GM12878 (cell line): ENCODE data around the gene KRTAP10-6. TPM values are rescaled to one million over a fixed set of nuclear protein-coding genes. Genes with fewer than 3 reads are reported as not detected.

ENCODE experiments used
- ATAC-seq: fragments of 200-7000 bp; cut with Tn5 transposase; 3 replicates; pipeline ENCODE4 v1.9.1; 2020; ENCODE audit warnings: mild to moderate bottlenecking, moderate library complexity
- BruUV-seq: library from RNA; stranded (reverse); fragments of 400-500 nt; replicated peaks from 2 replicates; lab custom pipeline; 2021; lab: Mats Ljungman, UMichigan
- CTCF ChIA-PET: fragments of 300-600 bp; sonication (Branson Sonifier 250); formaldehyde crosslinking; extraction: SDS; loops from one replicate; lab custom pipeline; 2021; ENCODE audit warnings: inconsistent platforms; lab: Yijun Ruan, JAX
- POLR2A ChIA-PET: fragments of 350-600 bp; formaldehyde crosslinking; extraction: SDS; loops from one replicate; lab custom pipeline; 2021; ENCODE audit warnings: inconsistent platforms; lab: Charles Lee
- RAD21 ChIA-PET: fragments of 300-600 bp; sonication (Branson Sonifier 250); formaldehyde crosslinking; loops from one replicate; lab custom pipeline; 2023; ENCODE audit warnings: antibody characterized with exemption; ENCODE audit not compliant: unreplicated experiment; lab: Charles Lee
- SMC1A ChIA-PET: fragments of 300-600 bp; sonication (Branson Sonifier 250); formaldehyde crosslinking; loops from one replicate; lab custom pipeline; 2023; ENCODE audit not compliant: unreplicated experiment, uncharacterized antibody; lab: Charles Lee
- DNase-seq: peaks from one replicate; pipeline ENCODE4 v3.0.0-alpha.2; 2011; ENCODE audit warnings: low read depth, low spot score
- FAIRE-seq: peaks from 3 replicates; lab custom pipeline; 2011; peaks lifted over from hg19 to GRCh38; lab: Jason Lieb, UNC
- H2AFZ ChIP-seq: 2 replicates; pipeline ENCODE4 v1.6.0; 2011; ENCODE audit warnings: low read depth, low read length, control low read depth; ENCODE audit not compliant: control insufficient read depth
- H3K27ac ChIP-seq: 2 replicates; pipeline ENCODE4 v1.5.1; 2011; ENCODE audit warnings: control low read depth; ENCODE audit not compliant: control insufficient read depth, insufficient read depth
- H3K27me3 ChIP-seq, 2 experiments: replicated peaks in 1 of 2; 2 replicates each; pipeline versions ENCODE4 v1.6.0 to v1.6.1; 2011; ENCODE audit warnings: low read length in 1 of 2; ENCODE audit not compliant: control insufficient read depth in 2 of 2, insufficient read depth in 2 of 2
- H3K36me3 ChIP-seq, 2 experiments: 2 replicates each; pipeline ENCODE4 v1.5.1; 2011; ENCODE audit warnings: low read length in 1 of 2; ENCODE audit not compliant: control insufficient read depth in 2 of 2, insufficient read depth in 2 of 2
- H3K4me1 ChIP-seq: 2 replicates; pipeline ENCODE4 v1.6.1; 2011; ENCODE audit warnings: mild to moderate bottlenecking, low read length, moderate library complexity, mixed read lengths; ENCODE audit not compliant: control insufficient read depth, insufficient read depth
- H3K4me2 ChIP-seq: 2 replicates; pipeline ENCODE4 v1.6.0; 2011; ENCODE audit warnings: control low read depth; ENCODE audit not compliant: control insufficient read depth, insufficient read depth
- H3K4me3 ChIP-seq: fragments of 200-600 bp; sonication (generic); 2 replicates; pipeline ENCODE4 v1.5.1; 2016
- H3K79me2 ChIP-seq: 2 replicates; pipeline ENCODE4 v1.6.0; 2011; ENCODE audit warnings: low read length; ENCODE audit not compliant: control insufficient read depth, insufficient read depth
- H3K9ac ChIP-seq: 2 replicates; pipeline ENCODE4 v1.8.0; 2011; ENCODE audit warnings: low read length, control low read depth, mixed read lengths; ENCODE audit not compliant: control insufficient read depth, insufficient read depth
- H3K9me3 ChIP-seq: replicated peaks from 3 replicates; pipeline ENCODE4 v1.5.1; 2011; ENCODE audit warnings: mild to moderate bottlenecking, low read length; ENCODE audit not compliant: control insufficient read depth, insufficient read depth
- H4K20me1 ChIP-seq: 2 replicates; pipeline ENCODE4 v1.6.0; 2011; ENCODE audit not compliant: control insufficient read depth, insufficient read depth
- BCLAF1 ChIP-seq: fragments of 450-650 bp; IDR thresholded peaks from 2 replicates; pipeline ENCODE4 v1.6.1; 2017; ENCODE audit warnings: antibody characterized with exemption, mild to moderate bottlenecking, moderate library complexity
- BMI1 ChIP-seq: fragments of 450-650 bp; IDR thresholded peaks from 2 replicates; pipeline ENCODE4 v1.6.1; 2016; ENCODE audit warnings: mild to moderate bottlenecking, moderate library complexity, borderline replicate concordance
- FOXM1 ChIP-seq: IDR thresholded peaks from 2 replicates; pipeline ENCODE4 v1.6.1; 2012; ENCODE audit warnings: low read depth, mild to moderate bottlenecking, inconsistent platforms, low read length, moderate library complexity
- HDAC2 ChIP-seq: fragments of 200-600 bp; sonication (generic); IDR thresholded peaks from 2 replicates; pipeline ENCODE4 v1.6.1; 2017
- IKZF2 ChIP-seq, 2 experiments: fragments of 450-650 bp; IDR thresholded peaks; 2 replicates each; pipeline ENCODE4 v1.6.1; 2017; ENCODE audit warnings: mild to moderate bottlenecking in 2 of 2, moderate library complexity in 2 of 2
- JUND ChIP-seq: IDR thresholded peaks from 2 replicates; pipeline ENCODE4 v1.6.1; 2012; ENCODE audit warnings: low read depth, mild to moderate bottlenecking, low read length, improper control_type of control experiment, moderate library complexity
- LARP7 ChIP-seq: fragments of 450-650 bp; IDR thresholded peaks from 2 replicates; pipeline ENCODE4 v1.6.1; 2017; ENCODE audit warnings: mild to moderate bottlenecking
- MEF2A ChIP-seq: IDR thresholded peaks from 2 replicates; pipeline ENCODE4 v1.6.1; 2011; ENCODE audit warnings: low read depth, mild to moderate bottlenecking, low read length, moderate library complexity; ENCODE audit not compliant: insufficient read depth
- MXI1 ChIP-seq: fragments of 150-350 bp; IDR thresholded peaks from 2 replicates; pipeline ENCODE4 v1.6.1; 2011; ENCODE audit warnings: low read depth, mild to moderate bottlenecking, inconsistent platforms, low read length, improper control_type of control experiment
- NFYB ChIP-seq: IDR thresholded peaks from 2 replicates; pipeline ENCODE4 v1.6.1; 2011; ENCODE audit warnings: low read depth, mild to moderate bottlenecking, low read length, improper control_type of control experiment, moderate library complexity; ENCODE audit not compliant: insufficient read depth
- PAX8 ChIP-seq: fragments of 450-650 bp; IDR thresholded peaks from 2 replicates; pipeline ENCODE4 v1.6.1; 2017; ENCODE audit warnings: mild to moderate bottlenecking, moderate library complexity
- RELB ChIP-seq: fragments of 450-650 bp; IDR thresholded peaks from 2 replicates; pipeline ENCODE4 v1.6.1; 2017; ENCODE audit warnings: low read depth, mild to moderate bottlenecking, moderate library complexity
- RFX5 ChIP-seq: IDR thresholded peaks from 2 replicates; pipeline ENCODE4 v1.6.1; 2011; ENCODE audit warnings: low read depth, low read length, improper control_type of control experiment
- SMAD5 ChIP-seq: IDR thresholded peaks from 2 replicates; pipeline ENCODE4 v1.6.1; 2016; ENCODE audit warnings: antibody characterized with exemption, low read depth
- ZBTB33 ChIP-seq: fragments of 450-650 bp; IDR thresholded peaks from 2 replicates; pipeline ENCODE4 v1.6.1; 2017; ENCODE audit warnings: mild to moderate bottlenecking
- WGBS: methylation state at CpG from one replicate; pipeline ENCODE4 v1.1.6; 2016; ENCODE audit warnings: low lambda C conversion rate; ENCODE audit not compliant: insufficient replicate concordance, insufficient coverage; ENCODE audit errors: missing lambda C conversion rate; 5-methylcytosine and 5-hydroxymethylcytosine counted together
- in situ Hi-C: fragments of 300-500 bp; cut with MboI; formaldehyde crosslinking; loops from 9 replicates; pipeline ENCODE4 v1.14.3; 2018; ENCODE audit warnings: mixed read lengths
- intact Hi-C: fragments of 100-400 bp; cut with micrococcal nuclease; formaldehyde crosslinking; loops from one replicate; pipeline ENCODE4 v1.14.2; 2022; ENCODE audit not compliant: unreplicated experiment
- polyA plus RNA-seq, 11 experiments: library from polyadenylated mRNA; depleted of rRNA in 4 of 11; unstranded in 6 of 11; stranded (reverse) in 5 of 11; fragments of >200 nt; fragmentation: Nextera tagmentation in 4 of 11; fragmentation: Illumina TruSeq in 1 of 11; extraction: Ambion mirVana in 4 of 11; extraction: Trizol in 1 of 11; gene quantifications; 1 replicate in 1 of 11; 2 replicates in 10 of 11; pipeline versions ENCODE4 v1.2.1 to v1.2.3, GENCODE V29; 2011 to 2016; ENCODE audit warnings: inconsistent platforms in 2 of 11, missing spikeins in 2 of 11, low read depth in 1 of 11
- total RNA-seq, 4 experiments: library from RNA; depleted of rRNA in 3 of 4; stranded (reverse); fragments of >200 nt in 3 of 4; fragmentation: Illumina TruSeq in 1 of 4; extraction: Trizol in 1 of 4; gene quantifications; 2 replicates each; pipeline versions ENCODE4 v1.2.1 to v1.2.3, GENCODE V29; 2013 to 2021

Gene KRTAP10-6
- total and polyA plus RNA-seq, 10 of the 15 experiments (the other 5 are each of a cell fraction or from before 2014, with no cell fraction given) = not detected

- TF ChIP-seq RELB (no peak), MEF2A (no peak), FOXM1 (no peak), BMI1 (no peak), SMAD5 (no peak), RFX5 (no peak), MXI1 (no peak), HDAC2 (no peak), LARP7 (no peak), NFYB (no peak), BCLAF1 (no peak), JUND (no peak), PAX8 (no peak), ZBTB33 (no peak), IKZF2 (IDR thresholded peaks at IDR 0.05) (no peak)
- TF ChIP-seq, all 136 proteins: peak for 0
- ChIA-PET RAD21 (no interaction called here), POLR2A (no interaction called here), SMC1A (no interaction called here), CTCF (no interaction called here)
- WGBS = 71% methylated on average over 18 of the region's 18 CpGs
- H2AFZ ChIP-seq = no peak overlapping the region
- no peaks in the 10 kb centered on the region for H4K20me1 ChIP-seq
- ATAC-seq = no peak
- H3K4me3 ChIP-seq = no peak overlapping the region
- H3K4me2 ChIP-seq = no peak overlapping the region
- BruUV-seq = no TSS peak
- no peaks in the 10 kb centered on the region for H3K4me1 ChIP-seq
- H3K27me3 ChIP-seq = no peaks in the 10 kb centered on the region
- no peaks in the 10 kb centered on the region; the same call in 1 of the 3 replicates for H3K9me3 ChIP-seq
- H3K9ac ChIP-seq = no peak overlapping the region
- DNase-seq = no peak
- H3K27ac ChIP-seq = no peak overlapping the region
- no peaks in the 10 kb centered on the region for H3K36me3 ChIP-seq
- intact Hi-C loops = no loop called here
- FAIRE-seq = no peak
- no peaks in the 10 kb centered on the region for H3K79me2 ChIP-seq
- in situ Hi-C loops = no loop called here
These were observed 24.7 kb downstream of the KRTAP10-6 start for GRCh38 chr21:44567481-44568171.
